Dermis microvascular lymphatic vessel endothelial cell (primary cell): Measurements from ENCODE around the gene FOXC2. TPM values are rescaled to one million over a fixed set of nuclear protein-coding genes. Genes with fewer than 3 reads are reported as not detected.

Experiments
- DNase-seq, 2 donors: peaks; one replicate each; pipeline versions ENCODE4 v3.0.0 to v3.0.0-alpha.2; 2010; ENCODE audit warnings: low read depth in 2 of 2
- total RNA-seq: library from RNA; depleted of rRNA; stranded (reverse); fragments of >200 nt; gene quantifications from 2 replicates; pipeline ENCODE4 v1.2.1, GENCODE V29; 2014

FOXC2 gene
- total RNA-seq, 1 donor from 2014 or later, result 1.7 TPM

DNA sequence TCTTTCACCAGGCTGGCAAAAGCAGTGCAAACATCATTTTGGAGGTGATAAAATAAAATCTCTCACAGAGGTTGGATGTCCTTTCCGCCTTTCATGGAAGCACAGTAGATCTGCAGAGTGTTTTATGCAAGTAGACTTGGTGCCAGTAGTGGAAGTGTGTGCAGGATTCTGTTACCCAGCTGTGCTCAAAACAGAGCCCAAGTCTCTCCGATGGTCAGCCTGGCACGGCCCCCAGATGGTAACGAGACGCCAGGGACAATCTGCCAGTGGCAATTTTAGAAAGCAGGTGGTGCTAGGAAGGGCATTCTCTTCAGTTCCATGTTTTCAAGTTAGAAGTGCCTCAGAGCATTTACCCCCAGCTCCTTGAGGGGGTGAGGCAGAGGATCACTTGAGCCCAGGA is 10.1 kb upstream of the FOXC2 start:
- DNase-seq, result no peak

DNA sequence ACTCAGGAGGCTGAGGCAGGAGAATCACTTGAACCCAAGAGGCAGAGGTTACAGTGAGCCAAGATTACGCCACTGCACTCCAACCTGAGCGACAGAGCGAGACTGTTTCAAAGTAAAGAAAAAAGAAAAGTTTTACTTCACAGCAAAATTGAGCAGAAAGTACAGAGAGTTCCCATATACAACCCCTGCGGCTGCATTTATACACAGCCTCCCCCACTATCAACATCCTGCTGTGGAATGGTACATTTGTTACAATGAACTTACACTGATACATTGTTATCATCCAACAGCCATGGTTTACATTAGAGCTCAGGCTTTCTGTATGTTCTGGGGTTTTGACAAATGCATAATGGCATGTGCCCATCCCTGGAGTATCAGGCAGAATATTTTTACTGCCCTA is 9.0 kb upstream of the FOXC2 start:
- DNase-seq, result no peak

DNA sequence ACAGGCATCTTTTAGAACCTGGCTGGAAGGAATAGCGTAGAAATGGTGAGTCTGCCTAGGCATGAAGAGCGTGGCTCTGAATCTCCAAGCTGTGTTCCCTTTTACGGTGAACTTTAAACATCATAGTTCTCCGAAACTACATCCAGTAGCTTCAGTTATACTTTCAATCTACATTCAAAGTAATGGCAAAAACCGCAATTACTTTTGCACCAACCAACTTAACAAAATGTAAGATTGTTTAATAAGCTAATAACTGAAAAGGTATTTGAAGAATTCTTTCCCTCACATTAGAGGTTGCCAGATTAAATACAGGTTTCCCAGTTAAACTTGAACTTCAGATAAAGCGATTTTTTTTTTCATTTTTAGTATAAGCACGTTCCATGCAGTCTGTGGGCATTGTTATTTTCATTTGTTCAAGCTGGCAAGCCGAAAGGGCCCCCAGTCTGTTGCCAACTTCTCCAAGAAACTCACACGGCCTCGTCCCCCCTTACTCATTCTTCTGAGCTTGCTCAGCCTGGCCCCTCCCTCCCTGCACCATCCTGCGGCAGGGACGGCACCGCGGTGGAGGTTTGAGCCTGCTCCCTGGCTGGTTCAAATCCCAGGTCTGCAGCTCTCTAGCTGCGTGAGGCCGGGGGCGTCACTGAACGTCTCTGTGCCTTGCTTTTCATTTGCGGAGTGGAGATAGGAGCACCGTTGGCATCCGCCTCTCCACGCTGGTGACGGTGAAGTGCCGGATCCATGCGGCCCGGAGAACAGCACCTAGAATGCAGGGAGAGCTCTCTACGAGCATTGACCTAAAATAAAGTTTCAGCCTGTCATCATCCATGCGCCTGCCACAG is 8.1 kb upstream of the FOXC2 start:
- no peak for DNase-seq

DNA sequence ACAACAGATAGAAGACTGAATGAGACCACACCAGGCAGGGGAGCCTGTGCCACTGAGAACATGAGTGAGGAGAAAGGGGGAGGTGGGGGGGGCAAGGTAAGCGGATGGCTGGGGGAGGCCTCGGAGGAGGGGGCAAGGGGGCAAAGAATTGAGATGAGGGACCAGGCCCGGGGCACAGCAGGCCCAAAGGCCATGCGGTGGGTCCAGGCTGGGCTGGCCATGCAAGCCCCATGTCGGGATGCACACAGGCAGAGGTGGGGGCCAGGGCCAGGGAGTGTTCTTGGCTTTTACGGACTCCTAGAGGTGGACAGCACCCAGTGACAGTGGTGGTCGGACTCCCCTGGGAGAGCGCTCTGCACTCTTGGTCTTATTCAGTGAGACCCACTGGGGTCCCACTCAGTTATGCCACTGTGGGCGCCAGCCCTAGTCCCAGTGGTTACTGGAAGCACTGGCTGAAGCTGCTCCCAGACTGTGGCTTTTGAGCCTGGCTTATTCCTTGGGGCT is 6.8 kb upstream of the FOXC2 start:
- no peak for DNase-seq

DNA sequence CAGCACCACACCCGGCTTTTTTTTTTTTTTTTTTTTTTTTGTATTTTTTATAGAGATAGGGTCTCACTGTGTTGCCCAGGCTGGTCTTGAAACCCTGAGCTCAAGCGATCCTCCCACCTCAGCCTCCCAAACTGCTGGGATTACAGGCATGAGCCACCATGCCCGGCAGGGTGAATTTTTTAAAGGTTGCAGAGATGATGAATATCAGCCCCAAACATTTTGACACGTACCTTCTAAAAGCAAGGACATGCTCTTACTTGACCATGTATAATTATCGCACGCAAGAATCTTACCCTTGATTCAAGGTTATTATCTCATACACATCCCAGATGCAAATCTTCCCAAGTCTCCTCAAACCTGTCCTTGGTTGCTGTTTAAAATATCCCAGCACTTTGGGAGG is 4.3 kb upstream of the FOXC2 start:
- DNase-seq, result no peak

DNA sequence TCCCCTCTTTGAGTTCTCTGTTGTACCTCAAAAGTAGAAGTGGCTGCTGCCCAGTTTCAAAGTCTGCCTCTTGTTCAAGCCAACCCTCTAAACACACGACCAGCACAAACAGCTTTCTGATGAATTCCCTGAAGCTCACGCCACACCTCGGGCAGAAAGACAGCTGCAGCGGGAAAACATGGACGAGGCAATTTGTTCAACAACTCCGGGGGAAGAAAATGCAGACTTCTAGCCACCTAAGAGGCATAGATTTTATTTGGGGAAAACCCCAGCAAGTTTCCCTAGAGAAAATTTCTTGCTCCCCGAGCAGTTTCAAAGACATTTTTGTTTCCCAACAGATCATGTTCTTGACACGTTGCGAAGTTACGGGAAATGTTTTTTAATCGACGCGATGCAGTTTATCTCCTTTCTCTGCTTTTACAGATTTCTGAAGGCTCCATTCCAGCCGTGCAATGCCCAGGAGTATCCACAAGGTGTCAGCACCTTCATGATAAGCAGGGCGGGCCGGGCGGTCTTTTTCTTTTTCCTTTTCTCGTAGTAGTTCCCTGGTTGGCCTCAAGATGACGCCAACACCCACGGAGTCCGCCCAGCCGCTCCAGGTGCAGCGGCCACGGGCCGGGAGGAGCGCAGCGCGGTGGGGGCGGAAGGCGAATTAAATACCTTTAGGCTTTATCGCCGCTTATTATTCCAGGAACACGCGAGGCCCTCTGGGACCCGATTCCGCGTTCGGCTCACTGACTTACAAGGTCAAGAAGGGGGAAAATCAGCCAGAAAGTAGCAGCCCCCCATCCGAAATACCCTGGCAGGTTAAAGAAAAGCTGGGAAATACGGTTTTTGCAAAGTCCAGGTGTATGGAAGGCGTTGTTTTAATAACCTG is 2.9 kb upstream of the FOXC2 start:
- peak; percentile 78 to 94 for DNase-seq

DNA sequence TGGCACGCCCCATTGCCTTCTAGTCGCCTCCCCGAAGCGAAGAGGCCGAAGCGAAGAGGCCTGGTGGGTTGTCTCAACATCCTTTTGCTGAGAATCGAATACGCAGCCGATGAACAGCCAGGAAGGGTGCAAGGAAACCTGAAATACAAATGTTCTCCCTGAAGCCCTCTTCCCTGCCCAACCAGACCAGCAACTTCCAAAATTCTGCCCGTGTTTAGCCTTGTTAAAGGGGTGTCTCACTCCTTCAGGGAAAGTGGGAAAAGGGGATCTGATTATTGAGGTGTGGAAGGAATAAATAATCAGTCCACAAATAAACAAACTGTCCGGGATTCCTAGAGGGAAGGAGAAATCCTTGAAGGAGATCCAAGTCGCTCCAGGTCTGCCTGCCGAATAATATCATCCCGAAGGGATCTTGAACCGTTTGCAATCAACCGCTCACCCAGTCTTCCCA is 1.4 kb upstream of the FOXC2 start:
- DNase-seq, result peak in 1 of 2 donors; percentile 42

DNA sequence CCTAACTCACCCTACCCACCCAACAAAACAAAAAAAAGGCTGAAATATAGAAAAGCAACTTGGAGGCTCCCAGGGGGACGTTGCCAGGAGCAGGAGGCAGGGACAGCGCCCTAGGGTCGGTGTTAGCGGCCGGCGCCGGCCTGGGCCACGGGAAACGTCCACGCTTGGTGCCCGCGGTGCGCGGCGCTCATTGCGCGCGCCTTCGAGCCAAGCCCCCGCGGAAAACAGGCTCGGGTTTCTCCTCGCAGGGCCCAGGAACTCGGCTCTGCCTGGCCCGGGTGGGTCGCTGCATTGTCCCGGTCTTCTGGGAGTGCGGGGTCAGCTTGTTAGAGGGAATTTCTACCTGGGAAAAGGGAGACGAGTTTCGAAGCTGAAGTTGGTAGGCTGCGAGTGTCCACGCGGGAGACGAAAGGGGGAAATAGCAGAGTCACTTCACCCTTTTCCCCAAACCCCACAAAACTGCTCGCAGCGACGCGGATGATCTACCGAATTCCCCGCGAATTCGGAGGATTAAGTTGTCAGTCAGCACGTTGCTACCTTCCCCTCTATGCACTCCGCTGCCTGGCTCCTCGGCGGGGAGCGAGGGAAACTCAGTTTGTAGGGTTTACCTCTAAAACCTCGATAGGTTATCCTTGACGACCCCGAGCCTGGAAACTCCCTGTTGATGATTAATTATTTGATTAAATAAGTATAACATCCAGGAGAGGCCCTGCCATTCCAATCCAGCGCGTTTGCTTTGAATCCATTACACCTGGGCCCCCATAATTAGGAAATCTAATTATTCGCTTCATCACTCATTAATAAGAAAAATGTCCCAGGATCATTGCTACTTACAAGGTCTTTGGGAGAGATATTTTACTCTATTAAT is 751 bp upstream of the FOXC2 start:
- peak in 1 of 2 donors; percentile 65 for DNase-seq

DNA sequence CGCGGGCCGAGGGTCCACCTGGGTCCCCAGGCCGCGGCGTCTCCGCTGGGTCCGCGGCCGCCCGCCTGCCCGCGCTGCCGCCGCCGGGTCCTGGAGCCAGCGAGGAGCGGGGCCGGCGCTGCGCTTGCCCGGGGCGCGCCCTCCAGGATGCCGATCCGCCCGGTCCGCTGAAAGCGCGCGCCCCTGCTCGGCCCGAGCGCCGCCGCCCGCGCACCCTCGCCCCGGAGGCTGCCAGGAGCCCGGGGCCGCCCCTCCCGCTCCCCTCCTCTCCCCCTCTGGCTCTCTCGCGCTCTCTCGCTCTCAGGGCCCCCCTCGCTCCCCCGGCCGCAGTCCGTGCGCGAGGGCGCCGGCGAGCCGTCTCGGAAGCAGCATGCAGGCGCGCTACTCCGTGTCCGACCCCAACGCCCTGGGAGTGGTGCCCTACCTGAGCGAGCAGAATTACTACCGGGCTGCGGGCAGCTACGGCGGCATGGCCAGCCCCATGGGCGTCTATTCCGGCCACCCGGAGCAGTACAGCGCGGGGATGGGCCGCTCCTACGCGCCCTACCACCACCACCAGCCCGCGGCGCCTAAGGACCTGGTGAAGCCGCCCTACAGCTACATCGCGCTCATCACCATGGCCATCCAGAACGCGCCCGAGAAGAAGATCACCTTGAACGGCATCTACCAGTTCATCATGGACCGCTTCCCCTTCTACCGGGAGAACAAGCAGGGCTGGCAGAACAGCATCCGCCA is 504 bp downstream of the FOXC2 start:
- peak in 1 of 2 donors; percentile 79 for DNase-seq

DNA sequence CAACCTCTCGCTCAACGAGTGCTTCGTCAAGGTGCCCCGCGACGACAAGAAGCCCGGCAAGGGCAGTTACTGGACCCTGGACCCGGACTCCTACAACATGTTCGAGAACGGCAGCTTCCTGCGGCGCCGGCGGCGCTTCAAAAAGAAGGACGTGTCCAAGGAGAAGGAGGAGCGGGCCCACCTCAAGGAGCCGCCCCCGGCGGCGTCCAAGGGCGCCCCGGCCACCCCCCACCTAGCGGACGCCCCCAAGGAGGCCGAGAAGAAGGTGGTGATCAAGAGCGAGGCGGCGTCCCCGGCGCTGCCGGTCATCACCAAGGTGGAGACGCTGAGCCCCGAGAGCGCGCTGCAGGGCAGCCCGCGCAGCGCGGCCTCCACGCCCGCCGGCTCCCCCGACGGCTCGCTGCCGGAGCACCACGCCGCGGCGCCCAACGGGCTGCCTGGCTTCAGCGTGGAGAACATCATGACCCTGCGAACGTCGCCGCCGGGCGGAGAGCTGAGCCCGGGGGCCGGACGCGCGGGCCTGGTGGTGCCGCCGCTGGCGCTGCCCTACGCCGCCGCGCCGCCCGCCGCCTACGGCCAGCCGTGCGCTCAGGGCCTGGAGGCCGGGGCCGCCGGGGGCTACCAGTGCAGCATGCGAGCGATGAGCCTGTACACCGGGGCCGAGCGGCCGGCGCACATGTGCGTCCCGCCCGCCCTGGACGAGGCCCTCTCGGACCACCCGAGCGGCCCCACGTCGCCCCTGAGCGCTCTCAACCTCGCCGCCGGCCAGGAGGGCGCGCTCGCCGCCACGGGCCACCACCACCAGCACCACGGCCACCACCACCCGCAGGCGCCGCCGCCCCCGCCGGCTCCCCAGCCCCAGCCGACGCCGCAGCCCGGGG is 1.3 kb downstream of the FOXC2 start:
- peak in 1 of 2 donors; percentile 59 for DNase-seq

DNA sequence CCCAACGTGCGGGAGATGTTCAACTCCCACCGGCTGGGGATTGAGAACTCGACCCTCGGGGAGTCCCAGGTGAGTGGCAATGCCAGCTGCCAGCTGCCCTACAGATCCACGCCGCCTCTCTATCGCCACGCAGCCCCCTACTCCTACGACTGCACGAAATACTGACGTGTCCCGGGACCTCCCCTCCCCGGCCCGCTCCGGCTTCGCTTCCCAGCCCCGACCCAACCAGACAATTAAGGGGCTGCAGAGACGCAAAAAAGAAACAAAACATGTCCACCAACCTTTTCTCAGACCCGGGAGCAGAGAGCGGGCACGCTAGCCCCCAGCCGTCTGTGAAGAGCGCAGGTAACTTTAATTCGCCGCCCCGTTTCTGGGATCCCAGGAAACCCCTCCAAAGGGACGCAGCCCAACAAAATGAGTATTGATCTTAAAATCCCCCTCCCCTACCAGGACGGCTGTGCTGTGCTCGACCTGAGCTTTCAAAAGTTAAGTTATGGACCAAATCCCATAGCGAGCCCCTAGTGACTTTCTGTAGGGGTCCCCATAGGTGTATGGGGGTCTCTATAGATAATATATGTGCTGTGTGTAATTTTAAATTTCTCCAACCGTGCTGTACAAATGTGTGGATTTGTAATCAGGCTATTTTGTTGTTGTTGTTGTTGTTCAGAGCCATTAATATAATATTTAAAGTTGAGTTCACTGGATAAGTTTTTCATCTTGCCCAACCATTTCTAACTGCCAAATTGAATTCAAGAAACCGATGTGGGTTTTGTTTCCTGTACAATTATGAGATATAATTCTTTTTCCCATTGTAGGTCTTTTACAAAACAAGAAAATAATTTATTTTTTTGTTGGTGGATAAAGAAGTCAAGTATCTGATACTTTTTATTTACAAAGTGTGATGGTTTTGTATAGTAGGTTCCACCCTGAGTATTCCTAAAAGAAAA is 2.3 kb downstream of the FOXC2 start:
- peak in 1 of 2 donors; percentile 29 for DNase-seq

DNA sequence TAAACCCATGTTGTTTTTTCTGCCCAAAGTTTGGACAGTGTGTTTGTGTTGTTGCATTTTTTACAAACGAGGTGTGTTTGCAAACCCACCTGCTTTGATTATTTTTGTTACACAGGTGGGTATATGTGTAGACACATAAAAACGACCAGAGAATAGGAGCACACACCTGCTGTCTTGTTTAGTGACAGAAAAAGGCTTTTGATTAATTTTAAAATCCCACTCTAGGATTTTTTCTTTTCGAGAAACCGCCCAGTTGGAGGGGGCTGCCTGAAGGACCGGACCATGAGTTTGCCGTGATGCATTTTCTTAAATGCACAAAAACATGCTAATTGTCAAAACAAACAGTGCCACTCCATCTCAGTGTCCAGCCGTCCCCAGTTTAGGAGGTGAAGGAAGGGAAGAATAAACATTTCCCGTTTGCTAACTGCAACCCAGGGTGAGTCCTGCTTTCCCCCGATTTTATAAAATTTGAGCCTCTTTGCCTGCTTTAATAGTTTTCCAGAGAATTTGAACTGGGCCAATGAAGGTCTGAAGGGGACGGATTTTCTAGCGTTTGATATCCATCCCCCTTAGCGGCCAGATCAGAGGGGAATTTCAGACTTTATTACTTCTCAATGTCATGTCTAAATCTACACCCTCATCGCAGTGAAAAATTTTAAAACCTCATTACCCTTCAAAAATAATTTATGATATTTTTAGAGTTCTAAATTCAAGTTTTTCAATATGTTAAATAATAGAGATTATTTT is 3.2 kb downstream of the FOXC2 start:
- peak in 1 of 2 donors; percentile 12 for DNase-seq

DNA sequence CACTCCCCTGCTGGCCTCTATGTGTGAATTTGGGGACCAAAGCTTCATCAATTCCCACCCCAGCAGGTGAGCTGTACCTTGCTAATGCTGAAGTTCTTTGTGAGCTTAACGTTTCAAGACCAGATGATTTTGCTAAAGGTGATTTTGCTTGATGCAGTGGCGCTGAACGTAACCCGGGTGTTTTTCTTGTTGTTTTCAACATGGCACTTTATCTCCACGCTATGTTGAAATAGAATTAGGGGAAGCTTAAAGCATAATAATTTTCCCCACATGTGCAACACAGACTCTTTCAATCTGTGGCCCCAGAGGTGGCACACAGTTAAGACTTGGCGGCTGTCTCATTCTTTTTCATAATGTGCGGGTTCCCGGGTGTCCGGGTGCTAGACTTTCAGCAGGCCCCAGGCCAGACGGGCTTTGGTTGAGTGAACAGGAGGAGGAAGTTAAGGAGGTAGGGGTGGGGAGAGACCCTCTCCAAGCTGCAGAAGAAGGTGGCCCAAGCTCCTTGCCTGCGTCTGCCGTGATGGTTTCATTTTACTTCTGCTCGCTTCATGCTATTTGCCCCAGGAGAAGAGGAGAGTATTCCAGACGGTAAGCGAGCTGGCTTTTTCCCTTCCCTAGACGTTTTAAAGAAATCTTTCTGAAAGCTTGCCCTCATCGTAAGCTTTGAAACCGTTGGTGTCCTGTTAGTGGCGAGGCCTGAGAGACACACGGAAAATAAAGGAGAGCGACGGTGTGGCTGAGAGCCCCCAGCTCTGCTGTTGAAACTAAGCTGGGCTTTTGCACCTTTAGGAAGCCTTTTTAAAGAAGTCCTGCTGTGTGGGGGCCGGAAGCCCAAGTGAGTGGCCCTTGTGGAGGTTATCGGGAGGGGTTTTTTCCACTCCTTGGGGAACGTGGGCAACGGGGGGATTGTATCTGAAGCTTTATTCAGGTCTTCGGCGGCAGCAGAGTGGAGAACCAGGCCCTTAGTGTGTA is 4.2 kb downstream of the FOXC2 start:
- peak in 1 of 2 donors; percentile 39 for DNase-seq

DNA sequence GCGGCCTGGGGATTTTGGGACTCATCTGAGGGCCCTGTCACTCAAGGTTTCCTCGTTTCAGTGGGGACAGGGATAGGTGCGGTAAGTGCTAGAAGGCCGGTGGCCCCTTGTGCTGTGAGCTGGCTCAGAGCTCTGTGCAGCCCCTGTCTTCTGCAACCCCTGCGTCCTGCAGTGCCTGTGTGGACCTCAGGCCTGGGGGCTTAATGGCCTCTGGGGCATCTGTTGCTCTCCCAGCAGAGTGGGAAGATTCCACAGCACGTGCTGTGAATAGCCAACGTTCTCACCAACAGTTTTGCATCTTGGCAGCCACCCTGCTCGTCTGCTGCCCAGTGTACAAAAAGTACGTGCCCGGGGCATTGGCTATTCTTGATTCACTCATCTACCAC is 4.9 kb downstream of the FOXC2 start:
- peak in 1 of 2 donors; percentile 41 for DNase-seq

DNA sequence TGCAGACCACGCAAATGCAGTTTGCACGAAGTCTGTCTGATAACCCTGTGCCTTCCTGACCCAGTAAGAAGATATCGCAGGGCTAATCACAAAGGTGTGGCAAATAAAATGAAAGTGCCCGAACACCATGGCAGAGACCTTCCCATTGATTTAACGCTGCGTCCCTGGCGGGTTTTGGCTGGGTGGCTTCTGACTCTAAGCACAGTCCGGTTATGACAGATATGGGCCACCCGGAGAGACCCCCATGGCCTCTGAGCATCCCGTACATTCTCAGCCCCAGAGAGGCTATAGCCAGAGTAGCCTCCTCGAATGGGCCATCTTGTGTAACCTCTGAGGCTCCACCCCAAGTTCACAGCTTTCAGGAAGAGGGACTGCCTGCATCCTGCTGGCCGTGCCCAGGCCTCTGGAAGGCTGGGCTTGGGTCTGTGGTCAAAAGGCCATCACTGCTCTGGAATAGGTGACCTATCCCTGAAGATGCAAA is 5.5 kb downstream of the FOXC2 start:
- peak in 1 of 2 donors; percentile 71 for DNase-seq

DNA sequence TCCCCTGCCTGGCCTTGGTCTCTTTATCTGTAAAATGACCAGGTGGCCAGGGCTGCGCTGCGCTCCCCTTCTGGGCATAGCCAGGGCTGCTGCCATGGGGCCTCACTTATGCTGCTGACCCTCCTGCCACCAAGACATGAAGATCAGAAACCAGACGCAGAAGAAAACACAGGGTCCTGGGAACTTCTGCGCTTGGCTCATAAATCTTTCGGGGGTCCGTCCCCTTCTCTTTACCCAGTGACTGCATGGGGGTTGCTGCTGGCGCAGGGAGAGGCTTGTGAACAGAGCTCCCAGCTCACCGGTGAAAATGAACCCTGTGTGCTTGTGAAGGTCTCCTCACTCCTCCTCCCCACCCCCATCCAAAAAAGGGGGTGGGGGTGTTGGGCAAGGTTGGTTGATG is 6.0 kb downstream of the FOXC2 start:
- DNase-seq, result no peak
